NT2/D1 (cell line): Measurements from ENCODE around the gene GALM.

Source experiments
- SUZ12 ChIP-seq: IDR thresholded peaks from 2 replicates; pipeline ENCODE4 v1.6.1; 2011; ENCODE audit not compliant: insufficient read length, insufficient read depth; ENCODE audit errors: extremely low read depth
- YY1 ChIP-seq: IDR thresholded peaks from 2 replicates; pipeline ENCODE4 v1.6.1; 2011; ENCODE audit not compliant: insufficient read length, insufficient read depth
- ZNF274 ChIP-seq: IDR thresholded peaks from 2 replicates; pipeline ENCODE4 v1.6.1; 2011; ENCODE audit warnings: mild to moderate bottlenecking, low read depth, low read length

DNA sequence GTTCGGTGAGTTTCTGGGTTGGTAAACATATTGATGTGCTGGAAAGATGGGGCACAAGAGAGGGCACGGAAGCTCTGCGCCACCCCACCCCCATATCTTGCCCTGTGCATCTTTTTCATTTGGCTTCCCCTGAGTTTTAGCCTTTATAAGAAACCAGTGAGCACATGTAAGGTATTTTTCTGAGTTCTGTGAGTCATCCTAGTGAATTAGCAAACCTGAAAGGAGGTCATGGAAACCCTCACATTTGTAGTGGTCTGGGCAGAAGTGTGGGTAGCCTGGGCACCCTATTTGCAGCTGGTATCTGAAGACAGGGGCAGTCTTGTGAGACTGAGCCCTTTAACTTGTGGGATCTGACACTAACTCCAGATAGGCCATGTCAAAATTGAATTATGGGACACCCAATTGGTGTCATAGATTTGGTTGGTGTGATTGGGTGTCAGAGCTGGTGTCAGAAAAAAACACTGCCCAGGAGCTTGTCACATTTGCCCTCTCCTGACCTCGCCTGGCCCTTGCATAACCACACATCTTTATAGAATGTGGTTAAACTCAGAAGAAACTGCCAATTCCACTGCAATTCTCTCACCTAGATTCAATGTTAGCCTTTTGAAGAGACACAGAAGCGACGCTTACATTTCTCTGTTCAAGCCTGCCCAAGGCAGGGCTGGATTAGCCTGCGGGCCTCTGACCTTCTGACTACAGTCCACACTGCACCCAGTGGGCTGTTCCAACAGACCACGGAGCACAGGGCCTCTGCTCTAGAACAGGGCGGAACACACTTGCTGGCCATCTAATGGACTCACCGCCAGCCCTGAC lies 12.0 kb upstream of the GALM start:
- TF ChIP-seq YY1, result no peak
- TF ChIP-seq ZNF274, result no peak
- TF ChIP-seq SUZ12, result no peak
